ENCODE measurements around the gene EVX2. TPM values are rescaled to one million over a fixed set of nuclear protein-coding genes. Genes with fewer than 3 reads are reported as not detected.

EVX2 gene
- total and polyA plus RNA-seq, 9 of the 15 experiments (the other 6 are each of a cell fraction or from before 2014, with no cell fraction given) = not detected

- TF ChIP-seq, protein P1, sequence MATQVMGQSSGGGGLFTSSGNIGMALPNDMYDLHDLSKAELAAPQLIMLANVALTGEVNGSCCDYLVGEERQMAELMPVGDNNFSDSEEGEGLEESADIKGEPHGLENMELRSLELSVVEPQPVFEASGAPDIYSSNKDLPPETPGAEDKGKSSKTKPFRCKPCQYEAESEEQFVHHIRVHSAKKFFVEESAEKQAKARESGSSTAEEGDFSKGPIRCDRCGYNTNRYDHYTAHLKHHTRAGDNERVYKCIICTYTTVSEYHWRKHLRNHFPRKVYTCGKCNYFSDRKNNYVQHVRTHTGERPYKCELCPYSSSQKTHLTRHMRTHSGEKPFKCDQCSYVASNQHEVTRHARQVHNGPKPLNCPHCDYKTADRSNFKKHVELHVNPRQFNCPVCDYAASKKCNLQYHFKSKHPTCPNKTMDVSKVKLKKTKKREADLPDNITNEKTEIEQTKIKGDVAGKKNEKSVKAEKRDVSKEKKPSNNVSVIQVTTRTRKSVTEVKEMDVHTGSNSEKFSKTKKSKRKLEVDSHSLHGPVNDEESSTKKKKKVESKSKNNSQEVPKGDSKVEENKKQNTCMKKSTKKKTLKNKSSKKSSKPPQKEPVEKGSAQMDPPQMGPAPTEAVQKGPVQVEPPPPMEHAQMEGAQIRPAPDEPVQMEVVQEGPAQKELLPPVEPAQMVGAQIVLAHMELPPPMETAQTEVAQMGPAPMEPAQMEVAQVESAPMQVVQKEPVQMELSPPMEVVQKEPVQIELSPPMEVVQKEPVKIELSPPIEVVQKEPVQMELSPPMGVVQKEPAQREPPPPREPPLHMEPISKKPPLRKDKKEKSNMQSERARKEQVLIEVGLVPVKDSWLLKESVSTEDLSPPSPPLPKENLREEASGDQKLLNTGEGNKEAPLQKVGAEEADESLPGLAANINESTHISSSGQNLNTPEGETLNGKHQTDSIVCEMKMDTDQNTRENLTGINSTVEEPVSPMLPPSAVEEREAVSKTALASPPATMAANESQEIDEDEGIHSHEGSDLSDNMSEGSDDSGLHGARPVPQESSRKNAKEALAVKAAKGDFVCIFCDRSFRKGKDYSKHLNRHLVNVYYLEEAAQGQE (IDR thresholded peaks at IDR 0.05; ENCODE audit: borderline replicate concordance) = 0 out of 2 replicates have a peak, but pooled peaks have one; percentile 10
- TF ChIP-seq, protein P1 (CRISPR knock-in tag; IDR thresholded peaks at IDR 0.05; ENCODE audit: low read depth) = no peak
- no peak for TF ChIP-seq POLR3A (IDR thresholded peaks at IDR 0.05; ENCODE audit: borderline replicate concordance, extremely low read depth, insufficient read depth, insufficient read length)
- no peak for TF ChIP-seq POLR2A (conservative IDR thresholded peaks at IDR 0.05)
- TF ChIP-seq, protein P2, sequence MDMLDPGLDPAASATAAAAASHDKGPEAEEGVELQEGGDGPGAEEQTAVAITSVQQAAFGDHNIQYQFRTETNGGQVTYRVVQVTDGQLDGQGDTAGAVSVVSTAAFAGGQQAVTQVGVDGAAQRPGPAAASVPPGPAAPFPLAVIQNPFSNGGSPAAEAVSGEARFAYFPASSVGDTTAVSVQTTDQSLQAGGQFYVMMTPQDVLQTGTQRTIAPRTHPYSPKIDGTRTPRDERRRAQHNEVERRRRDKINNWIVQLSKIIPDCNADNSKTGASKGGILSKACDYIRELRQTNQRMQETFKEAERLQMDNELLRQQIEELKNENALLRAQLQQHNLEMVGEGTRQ (CRISPR knock-in tag; IDR thresholded peaks at IDR 0.05) = peak; percentile 86
- no peak for TF ChIP-seq RBM22 (IDR thresholded peaks at IDR 0.05; ENCODE audit: low read depth, low read length, poor library complexity, severe bottlenecking)
- no peak for TF ChIP-seq KDM2B (CRISPR knock-in tag; IDR thresholded peaks at IDR 0.05)
- TF ChIP-seq CBX3 (IDR thresholded peaks at IDR 0.05; ENCODE audit: borderline replicate concordance in 1 of 2, low read length in 2 of 2) = no peak
- no peak for TF ChIP-seq NFRKB (IDR thresholded peaks at IDR 0.05; ENCODE audit: low read depth)
- TF ChIP-seq NR2F6 (CRISPR knock-in tag; IDR thresholded peaks at IDR 0.05) = no peak
- no peak for TF ChIP-seq TCF7 (IDR thresholded peaks at IDR 0.05; ENCODE audit: borderline replicate concordance)
- no peak for TF ChIP-seq FOXA1 (IDR thresholded peaks at IDR 0.05; ENCODE audit: borderline replicate concordance)
- TF ChIP-seq CTCFL (IDR thresholded peaks at IDR 0.05; ENCODE audit: borderline replicate concordance, insufficient read depth, low read depth, low read length, poor library complexity, severe bottlenecking) = no peak
- no peak for TF ChIP-seq HDGF (IDR thresholded peaks at IDR 0.05)
- no peak for TF ChIP-seq MEIS2 (IDR thresholded peaks at IDR 0.05; ENCODE audit: partially characterized antibody)
Observed at GRCh38 chr2:176115883-176116813, 32.4 kb upstream of the EVX2 start, which contains the start of gene HOXD10 (continued).
